Stimulated activated CD4-positive, alpha-beta T cell treated with anti-CD3 and anti-CD28 coated beads, Interleukin-2, amount 100 ng/mL, for 4 hours (primary cell): Measurements from ENCODE around the gene LGALS4.
"Not testable (repeated sequence)": the region's sequence is repeated elsewhere in the genome, so short reads cannot be mapped to it uniquely, and the experiment has no call there.

Source experiments
- DNase-seq: peaks from one replicate; pipeline ENCODE4 v3.0.0-alpha.2; 2020; ENCODE audit warnings: low read depth

LGALS4 gene

DNA sequence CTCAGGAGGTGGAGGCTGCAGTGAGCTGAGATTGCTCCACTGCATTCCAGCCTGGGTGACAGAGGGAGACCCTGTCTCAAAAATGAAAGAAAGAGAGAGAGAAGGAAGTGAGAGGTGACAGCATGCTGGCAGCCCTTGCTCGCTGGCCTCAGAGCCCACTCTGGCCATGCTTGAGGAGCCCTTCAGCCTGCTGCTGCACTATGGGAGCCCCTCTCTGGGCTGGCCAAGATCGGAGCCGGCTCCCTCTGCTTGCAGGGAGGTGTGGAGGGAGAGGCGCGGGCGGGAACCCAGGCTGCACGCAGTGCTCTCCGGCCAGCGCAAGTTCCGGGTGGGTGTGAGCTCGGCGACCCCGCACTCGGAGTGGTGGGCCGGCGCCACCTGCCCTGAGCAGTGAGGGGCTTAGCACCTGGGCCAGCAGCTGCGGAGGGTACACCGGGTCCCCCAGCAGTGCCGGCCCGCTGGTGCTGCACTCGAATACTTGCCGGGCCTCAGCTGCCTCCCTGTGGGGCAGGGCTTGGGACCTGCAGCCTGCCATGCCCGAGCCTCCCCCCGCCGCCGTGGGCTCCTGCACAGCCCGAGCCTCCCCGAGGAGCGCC, 8.6 kb upstream of the LGALS4 start:
- not testable (repeated sequence) for DNase-seq

DNA sequence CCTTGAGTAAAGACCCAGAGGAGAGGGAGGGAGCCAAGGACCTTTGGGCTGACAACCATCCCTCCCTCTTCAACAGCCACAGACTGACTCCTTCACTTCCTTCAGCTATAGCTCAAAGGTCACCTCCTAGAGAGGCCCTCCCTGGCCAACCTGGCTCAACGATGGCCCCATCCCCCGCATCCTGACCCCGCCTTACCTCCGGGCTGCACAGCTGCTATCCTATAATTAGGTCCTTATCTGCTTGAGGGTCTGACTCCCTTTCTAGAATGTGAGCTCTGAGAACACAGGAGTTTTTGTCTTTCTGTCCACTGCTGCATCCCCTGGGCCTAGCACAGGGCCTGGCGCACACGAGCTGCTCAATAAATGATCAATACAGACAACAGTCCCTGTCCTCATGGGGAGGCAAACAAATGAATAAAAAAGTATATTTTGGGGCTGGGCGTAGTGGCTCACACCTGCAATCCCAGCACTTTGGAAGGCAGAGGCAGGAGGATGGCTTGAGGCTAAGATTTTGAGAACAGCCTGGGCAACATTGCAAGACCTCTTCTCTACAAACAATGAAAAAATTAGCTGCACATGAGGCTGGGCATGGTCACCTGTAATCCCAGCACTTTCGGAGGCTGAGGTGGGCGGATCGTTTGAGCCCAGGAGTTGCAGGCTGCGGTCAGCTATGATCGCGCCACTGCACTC, 6.6 kb upstream of the LGALS4 start:
- DNase-seq = no peak

DNA sequence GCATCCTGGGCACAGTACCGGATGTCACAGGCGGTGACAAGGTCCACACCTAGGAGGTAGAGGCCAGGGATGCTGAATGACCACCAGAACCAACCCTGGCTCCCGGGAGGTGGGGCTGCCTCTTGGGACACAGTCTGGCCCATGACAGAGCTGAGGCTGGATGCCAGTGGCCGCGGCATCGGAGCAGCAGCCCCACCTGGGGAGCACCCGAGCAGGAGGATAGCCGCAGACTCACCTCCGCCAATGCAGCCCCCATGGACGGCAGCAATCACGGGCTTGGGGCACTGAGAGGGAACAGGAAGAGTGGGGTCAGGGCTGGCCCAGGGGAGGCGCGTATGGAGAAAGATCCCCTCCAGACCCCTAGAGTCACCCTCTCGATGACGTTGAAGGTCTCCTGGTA, 4.3 kb upstream of the LGALS4 start:
- no peak for DNase-seq

DNA sequence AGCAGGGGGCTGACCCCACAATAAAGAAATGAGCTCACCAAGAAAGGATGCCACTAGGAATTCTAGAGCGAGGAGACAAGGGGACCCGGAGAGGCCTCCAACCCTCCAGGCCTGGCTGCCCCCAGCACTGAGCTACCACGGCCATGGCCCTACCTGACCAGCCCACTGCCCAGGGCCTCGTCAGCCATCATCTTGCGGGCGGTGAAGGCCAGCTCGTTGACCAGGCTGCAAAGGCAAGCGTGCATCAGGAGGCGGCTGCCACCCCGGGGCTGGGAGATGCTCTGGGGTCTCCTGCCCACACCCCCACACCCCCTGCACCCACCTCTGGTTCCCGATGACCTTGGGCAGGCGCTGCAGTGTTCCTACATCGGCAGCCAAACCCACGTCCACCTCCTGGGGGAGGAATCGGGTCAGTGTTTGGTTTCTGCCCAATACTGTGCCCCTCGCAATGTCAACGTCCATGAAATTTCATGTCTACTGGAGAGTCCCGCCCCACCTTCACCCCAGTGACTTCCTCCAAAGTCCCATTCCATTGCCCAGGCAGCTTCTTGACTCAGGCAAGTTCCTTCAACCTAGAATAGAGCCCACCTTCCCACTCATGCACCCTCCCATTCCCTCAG, 3.5 kb upstream of the LGALS4 start:
- DNase-seq = no peak

DNA sequence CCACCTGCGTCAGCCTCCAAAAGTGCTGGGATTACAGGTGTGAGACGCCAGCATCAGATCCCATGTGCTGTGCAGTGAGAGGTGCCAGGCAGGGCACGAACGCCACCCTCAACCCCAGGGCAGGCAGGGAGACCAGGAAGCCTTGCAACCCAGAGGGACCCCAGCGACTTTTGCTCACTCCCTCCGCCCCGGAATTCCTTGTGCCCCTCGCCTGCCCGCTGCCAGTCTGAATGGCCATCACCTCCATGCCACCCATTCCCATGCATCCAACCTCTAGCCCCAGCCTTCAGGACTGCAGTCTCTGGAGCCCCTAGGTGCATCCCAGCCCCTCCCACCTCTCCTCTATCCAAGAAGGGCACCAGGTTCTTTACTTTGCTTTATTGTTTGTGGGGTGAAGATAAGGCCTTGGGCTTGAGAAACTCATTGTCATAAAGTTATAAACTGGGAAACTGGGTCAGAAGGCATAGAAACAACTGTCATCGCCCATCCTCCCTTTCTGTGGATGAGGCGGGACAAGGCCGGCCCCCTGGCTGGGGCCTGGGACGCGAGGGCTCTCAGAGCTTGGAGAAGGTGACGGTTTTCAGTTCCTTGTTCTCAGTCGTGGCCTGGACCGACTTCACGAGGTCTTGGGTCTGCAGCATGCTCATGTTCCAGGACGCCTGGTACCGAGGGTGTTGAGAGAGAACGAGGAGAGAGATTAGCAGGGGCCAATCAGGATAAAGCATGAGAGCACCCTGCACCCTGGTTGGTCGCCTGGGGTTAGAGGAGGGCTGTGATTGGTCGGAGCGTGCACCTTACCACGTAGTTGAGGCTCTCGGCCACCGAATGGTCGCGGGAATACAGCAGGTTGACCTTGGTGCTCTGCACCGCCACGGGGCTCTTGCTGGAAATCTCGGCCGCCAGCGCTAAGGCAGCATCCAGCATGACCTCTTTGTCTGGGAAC, 2.6 kb upstream of the LGALS4 start:
- DNase-seq = no peak

DNA sequence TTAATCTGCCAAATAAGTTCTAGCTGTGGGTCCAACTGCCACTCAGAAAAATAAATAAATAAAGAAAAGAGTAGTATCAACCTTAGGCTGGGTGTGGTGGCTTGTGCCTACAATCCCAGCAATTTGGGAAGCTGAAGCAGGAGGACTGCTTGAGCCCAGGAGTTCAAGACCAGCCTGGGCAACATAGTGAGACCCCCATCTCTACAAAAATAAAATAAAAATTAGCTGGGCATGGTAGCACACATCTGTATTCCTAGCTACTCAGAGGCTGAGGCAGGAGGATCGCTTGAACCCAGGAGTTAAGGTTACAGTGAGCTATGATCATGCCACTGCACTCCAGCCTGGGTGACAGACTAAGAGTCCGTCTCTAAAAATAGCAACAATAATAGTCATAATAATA, 1.2 kb upstream of the LGALS4 start:
- not testable (repeated sequence) for DNase-seq

DNA sequence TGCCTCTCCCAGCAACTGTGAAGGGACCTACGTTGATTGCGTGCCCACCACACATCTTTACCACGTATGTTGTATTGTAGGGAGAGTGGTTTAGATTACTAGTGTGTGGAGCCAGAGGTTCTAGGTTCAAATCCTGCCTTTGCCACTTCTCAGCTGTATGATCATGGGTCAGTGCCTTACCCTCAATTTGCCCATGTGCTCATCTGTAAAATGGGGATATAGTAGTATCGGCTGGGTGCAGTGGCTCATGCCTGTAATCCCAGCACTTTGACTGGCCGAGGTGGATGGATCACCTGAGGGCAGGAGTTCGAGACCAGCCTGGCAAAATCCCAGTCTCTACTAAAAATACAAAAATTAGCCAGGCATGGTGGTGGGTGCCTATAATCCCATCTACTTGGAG, 578 bp upstream of the LGALS4 start:
- DNase-seq = no peak

DNA sequence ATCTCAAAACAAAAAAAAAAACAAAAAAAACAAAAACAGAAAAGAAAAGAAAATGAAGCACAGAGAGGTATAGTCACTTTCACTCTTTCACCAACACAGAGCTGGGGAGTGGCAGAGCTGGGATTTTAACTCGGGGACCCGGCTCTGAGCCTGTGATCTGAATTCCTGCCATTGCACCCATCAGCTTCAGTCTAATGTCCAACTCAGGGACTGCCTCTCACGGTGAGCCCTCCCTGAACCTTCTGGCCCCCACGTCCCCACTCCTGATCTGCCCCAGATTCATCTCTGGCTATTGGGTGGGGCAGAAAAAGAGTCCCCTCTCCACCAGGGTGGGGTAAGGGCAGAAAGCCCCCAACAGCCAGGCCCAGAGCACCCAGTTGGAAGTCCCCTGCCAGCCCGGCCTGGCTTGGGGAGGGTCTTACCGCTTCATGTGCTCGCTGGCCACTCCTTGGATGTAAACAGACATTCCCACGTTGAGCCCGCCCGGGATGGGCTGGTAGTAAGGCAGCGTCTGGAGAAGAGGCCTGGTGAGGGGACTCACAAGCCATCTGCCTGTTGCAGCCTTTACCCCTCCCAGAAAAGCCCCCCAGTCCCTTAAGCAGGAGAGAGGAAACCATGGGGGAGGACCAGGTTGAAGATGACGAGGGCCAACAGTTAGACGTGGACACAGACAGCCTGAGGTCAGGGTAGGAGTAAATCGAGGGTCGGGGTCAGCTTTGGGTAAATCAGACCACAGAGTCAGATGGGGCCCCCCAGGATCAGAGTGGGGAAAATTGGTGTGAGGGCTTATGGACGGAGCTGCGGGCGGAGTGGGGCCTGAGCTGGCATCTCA, 520 bp downstream of the LGALS4 start:
- DNase-seq = no peak

DNA sequence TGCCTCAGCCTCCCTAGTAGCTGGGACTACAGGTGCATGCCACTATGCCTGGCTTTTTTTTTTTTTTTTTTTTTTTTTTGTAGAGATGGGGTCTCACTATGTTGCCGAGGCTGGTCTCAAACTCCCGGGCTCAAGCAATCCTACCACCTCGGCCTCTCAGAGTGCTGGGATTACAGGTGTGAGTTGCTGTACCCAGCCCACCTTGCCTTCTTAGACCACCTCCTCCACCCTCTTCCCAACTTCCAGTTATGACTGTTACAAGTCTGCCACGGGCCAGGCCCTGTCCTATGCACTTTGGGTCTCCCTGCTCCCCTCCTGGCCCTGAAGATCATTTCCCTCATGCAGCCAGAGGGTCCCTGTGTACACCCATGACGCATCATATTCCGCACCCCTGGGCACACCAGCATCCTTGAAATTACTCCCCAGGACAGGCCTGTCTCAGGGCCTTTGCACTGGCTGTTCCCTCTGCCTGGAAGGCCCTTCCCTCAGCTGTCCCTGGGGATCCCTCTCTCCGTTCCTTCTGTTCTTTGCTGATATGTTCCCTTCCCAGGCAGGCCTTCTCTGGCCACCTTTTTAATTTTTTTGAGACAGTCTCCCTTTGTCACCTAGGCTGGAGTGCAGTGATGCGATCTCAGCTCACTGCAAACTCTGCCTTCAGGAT, 3.0 kb downstream of the LGALS4 start:
- DNase-seq = no peak

DNA sequence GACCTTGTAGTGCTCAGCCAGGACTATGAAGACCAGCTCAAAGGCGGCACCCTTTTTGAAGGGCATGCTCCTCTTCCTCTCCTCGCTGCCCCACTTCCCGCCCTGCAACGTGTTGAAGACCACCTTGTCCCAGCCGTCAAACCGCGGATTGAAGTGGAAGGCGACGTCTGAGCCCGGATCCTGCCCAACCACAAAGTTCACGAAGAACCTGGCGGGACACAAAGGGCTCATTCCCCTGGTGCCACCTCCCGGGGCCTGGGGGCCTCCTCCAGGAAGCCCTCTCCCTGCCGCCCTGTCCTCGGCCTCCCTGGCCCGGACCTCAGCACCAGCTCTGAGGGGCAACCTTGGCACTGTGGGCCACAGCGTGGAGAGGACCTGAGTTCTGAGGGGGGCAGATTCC, 4.0 kb downstream of the LGALS4 start:
- no peak for DNase-seq

DNA sequence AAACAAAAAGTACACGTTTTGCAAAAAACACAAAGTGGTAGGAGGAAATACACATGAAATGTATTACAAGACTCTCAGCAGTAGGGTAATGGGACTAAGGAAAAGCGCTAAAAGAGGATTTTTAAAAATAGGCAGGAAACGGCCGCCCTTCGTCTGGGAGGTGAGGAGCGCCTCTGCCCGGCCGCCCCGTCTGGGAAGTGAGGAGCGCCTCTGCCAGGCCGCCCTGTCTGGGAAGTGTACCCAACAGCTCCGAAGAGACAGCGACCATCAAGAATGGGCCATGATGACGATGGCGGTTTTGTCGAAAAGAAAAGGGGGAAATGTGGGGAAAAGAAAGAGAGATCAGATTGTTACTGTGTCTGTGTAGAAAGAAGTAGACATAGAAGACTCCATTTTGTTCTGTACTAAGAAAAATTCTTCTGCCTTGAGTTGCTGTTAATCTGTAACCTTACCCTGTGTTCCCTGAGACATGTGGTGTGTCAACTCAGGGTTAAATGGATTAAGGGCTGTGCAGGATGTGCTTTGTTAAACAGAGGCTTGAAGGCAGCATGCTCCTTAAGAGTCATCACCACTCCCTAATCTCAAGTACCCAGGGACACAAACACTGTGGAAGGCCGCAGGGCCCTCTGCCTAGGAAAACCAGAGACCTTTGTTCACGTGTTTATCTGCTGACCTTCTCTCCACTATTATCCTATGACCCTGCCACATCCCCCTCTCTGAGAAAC, 5.2 kb downstream of the LGALS4 start:
- not testable (repeated sequence) for DNase-seq

DNA sequence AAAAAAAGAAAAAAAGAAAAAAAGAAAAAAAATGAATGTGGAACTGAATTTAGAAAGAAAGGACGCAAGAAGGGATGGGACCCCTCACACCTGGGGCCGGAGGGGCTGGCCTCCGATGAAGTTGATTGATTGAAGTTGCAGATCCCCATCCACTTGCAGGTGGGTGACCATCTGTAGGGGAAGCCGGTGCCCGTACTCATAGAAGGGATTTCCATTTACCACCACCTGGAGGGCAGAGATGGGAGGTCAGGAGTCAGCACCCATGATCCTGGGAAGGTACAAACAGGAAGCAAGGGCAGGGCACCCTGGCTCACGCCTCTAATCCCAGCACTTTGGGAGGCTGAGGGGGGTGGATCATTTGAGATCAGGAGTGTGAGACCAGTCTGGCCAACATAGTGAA, 6.4 kb downstream of the LGALS4 start:
- no peak for DNase-seq

DNA sequence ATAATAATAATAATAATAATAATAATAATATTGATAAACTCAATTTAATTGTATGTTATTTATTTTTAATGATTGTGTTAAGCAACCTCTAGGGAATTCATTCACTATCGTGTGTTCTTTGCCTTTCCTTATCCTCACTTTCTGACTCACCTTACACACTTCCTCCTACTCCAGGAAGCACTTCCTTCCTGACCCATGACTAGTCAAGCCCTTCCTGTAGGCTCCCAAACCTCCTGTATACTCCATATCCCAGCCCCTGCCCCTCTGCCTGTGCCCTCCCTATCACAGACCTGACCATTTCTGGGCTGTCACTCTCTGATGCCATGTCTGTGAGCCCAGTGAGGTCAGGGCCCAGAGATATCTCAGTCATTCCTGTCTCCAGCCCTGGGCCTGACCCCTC, 7.6 kb downstream of the LGALS4 start:
- no peak for DNase-seq

DNA sequence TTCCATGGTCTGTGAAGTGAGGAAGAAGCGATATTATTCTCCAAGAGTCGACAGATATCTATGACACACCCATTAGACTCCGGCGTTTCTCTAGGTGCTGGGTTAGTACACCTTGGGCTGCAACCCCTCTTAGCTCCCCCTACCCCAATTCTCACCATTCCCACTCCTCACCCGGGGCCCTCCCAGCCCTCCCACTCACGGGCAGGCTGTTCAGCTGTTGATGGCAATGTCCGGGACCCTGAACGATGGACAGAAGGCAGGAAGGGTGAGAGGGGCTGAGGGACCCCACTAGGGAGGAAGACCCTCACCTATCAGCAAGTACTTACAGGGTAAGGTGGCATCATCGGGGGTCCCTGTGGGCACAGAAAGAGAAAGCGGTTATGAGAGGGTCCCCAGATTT, 9.2 kb downstream of the LGALS4 start:
- DNase-seq = no peak

DNA sequence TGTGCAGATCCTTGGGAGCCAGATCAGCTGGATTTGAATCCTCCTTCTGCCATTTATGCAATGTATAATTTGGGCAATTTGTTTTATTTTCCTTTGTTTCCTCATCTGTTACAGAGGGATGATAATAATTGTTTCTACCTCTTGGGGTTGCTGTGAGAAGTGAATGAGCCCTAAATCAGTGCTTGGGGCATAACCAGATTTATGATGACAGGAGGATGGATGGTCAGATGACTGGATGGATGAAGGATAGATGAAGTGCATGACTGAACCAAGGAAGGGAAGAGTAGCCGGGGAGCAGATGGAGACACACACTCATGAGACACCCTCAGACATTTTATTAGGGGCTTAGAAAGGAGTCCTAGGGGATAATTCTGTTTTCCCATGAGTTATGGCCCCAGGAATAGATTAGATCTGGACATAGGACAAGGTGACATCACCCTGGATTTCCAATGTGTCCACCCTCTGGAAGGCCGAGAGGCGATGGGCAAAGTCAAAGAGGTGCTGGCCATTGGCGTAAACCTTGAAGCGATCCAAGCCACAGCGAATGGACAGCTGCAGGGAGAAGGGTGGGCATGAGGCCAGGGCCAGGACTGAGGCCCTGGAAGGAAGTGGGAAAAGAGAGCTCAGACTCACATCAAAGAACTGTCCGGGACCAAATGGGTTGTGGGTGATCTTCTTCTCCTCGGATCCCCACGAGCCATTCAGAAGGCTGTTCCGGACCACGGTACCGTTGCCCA, 11.2 kb downstream of the LGALS4 start:
- no peak for DNase-seq

DNA sequence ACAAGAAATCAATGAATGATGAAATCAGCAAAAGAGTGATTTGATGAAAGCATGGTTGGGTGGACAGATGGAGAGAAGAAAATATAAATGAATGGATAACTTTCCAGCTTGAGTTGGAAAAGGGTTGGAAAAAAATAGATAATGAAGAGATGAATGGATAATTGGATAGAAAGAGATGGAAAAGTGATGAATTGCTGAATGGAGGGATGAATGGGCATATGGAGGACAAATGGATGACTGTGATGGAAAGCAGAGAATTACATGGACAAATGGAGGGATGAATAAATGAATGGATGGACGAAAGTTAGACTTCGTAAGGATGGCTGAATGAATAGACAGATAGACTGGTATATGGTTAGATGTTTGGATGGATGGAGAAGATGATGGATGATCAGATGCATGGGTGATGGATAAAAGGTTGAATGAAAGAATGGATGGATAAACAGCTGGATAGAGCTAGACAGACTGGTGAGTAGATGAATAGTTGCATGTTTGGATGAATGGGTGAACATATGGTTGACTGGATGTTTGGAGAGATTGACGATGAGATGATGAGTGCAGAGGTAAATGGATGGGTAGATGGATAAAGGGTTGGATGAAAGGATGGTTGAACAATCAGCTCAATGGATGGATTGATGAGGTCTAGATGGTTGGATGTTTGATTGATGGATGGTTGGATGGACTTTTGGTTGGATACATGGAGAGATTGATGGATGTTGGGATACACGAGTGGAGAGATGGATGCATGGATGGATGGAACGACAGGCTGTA, 12.0 kb downstream of the LGALS4 start:
- DNase-seq = no peak

DNA sequence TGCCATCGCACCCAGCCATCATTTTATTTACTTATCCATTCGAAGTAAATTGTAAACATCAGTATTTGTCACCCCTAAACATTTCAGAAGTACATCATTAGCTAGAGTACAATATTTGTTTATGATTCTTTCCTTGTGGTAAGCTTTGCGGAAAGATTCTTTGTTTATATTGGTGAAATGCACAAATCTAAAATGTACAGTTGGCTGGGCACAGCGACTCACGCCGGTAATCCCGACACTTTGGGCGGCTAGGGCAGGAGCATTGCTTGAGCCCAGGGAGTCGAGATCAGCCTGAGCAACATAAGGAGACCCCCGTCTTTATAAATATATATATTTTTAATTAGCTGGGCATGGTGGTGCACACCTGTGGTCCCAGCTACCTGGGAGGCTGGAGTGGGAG, 13.6 kb downstream of the LGALS4 start:
- DNase-seq = no peak

DNA sequence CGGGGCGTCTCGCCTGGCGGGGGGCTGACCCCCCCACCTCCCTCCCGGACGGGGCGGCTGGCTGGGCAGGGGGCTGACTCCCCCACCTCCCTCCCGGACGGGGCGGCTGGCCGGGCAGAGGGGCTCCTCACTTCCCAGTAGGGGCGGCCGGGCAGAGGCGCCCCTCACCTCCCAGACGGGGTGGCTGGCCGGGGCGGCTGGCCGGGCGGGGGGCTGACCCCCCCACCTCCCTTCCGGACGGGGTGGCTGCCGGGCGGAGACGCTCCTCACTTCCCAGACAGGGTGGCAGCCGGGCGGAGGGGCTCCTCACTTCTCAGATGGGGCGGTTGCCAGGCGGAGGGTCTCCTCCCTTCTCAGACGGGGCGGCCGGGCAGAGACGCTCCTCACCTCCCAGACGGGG, 15.0 kb downstream of the LGALS4 start:
- not testable (repeated sequence) for DNase-seq

DNA sequence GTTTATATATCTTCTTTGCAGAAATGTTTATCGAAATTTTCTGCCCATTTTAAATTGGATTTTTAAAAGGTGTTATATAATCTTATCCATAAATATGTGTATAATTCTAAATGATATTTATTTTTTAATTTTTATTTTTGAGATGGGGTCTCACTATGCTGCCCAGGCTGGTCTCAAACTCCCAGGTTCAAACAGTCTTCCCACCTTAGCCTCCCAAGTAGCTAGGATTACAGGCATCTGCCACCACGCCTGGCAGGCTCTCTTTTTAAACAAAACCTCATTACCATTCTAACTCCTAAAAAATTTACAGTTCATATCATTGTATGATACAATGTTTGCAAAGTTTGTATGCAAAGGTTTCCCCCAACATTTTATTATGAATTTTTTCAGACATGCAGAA, 16.6 kb downstream of the LGALS4 start:
- no peak for DNase-seq
